ENCODE results near the gene AMPD2.

Gene AMPD2

DNA sequence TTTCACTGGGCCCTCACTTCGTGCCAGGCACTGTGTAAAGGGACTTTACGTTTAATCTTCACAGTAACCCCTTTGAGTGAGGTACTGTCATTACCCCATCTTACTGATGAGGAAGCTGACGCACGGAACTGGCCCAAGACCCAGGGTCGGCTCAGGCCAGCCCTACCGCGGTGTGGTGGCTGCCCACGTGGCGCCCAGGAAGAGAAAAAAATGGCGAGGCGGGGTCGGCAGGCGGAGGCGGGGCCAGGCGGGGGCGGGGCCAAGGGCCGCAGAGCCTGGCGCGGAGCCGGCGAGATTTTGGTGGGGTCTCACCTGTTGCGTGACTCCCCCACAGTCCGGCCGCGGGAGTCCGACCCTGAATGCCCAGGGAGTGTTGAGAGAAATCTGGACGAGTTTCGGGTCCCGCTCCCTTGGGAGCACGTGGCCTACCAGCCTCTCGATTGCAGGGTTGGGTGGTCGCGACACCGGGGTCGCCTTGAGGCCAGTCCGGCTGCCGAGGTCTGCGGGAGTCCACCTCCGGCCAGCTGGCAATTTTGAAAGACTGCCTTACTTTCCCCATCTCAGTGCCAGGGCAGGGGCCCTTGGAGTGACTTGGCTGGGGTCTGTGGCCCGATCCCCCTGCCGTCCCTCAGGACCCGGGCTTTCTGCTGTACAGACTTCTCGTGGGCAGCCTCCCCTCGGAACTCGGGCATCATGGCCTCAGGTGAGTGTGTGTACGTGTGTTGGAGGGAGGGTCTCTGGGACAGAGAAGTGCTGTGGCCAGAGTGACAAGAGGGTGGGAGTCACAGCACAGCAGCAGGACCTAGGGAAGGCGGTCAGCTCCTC is at the start of gene AMPD2, which contains the start of gene GNAT2:
Gene AMPD2, plus strand, starts transcription at position 262 of the 825 bp plus-strand sequence. CDS start 1,339 bp downstream, outside the sequence.
Gene GNAT2, minus strand, starts transcription at position 41 of the 825 bp plus-strand sequence. CDS start 6,746 bp downstream, outside the sequence.
- no peak for DNase-seq (ENCODE audit: low read depth, low spot score)
- ChIA-PET POLR2A (interaction anchor here (0.7 to 2.4 kb wide), 2 partner anchors 9 to 71 kb away, joined by 5 to 25 read pairs; partner anchors contain the start of gene GNAI3), CTCF (interaction anchor here (0.6 to 21.8 kb wide), 9 partner anchors 18 to 157 kb away, joined by 3 to 371 read pairs (median 5); partner anchors contain the start of genes GNAI3 and GPR61)
- H3K4me3 ChIP-seq (ENCODE audit: low read depth, low read length): peak within 1 kb of the TSS; percentile 90
- TF ChIP-seq, protein P1, sequence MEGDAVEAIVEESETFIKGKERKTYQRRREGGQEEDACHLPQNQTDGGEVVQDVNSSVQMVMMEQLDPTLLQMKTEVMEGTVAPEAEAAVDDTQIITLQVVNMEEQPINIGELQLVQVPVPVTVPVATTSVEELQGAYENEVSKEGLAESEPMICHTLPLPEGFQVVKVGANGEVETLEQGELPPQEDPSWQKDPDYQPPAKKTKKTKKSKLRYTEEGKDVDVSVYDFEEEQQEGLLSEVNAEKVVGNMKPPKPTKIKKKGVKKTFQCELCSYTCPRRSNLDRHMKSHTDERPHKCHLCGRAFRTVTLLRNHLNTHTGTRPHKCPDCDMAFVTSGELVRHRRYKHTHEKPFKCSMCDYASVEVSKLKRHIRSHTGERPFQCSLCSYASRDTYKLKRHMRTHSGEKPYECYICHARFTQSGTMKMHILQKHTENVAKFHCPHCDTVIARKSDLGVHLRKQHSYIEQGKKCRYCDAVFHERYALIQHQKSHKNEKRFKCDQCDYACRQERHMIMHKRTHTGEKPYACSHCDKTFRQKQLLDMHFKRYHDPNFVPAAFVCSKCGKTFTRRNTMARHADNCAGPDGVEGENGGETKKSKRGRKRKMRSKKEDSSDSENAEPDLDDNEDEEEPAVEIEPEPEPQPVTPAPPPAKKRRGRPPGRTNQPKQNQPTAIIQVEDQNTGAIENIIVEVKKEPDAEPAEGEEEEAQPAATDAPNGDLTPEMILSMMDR (IDR thresholded peaks at IDR 0.05; ENCODE audit: insufficient read depth, low read length, missing control alignments): no peak

DNA sequence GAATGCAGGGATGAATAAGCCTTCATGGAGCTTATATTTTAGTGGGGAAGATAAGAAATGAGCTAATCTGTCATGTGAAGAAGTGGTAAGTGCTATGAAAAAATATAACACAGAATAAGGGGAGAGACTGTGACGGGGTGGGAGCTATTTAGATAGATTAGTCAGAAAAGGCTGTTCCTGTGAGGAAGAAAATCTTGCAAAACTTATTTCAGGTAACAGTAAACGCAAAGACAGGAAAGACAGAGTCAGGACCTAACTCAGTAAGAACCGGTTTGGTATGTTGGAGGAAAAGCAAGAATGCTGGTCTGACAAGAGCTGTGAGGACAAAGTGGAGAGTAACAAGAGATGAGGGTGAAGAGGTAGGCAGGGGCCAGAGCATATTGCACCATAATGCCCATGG is 49.2 kb upstream of the AMPD2 start:
- TF ChIP-seq, protein P1 (IDR thresholded peaks at IDR 0.05; ENCODE audit: insufficient read depth, low read length, missing control alignments): no peak
- no peak for DNase-seq (ENCODE audit: low read depth, low spot score)
- CTCF ChIA-PET: interaction anchor here (0.6 to 4.0 kb wide), 6 partner anchors 12 to 70 kb away, joined by 3 to 15 read pairs (median 5); no protein-coding TSS in a partner anchor
- POLR2A ChIA-PET: interaction anchor here (0.6 to 2.4 kb wide), 3 partner anchors 14 to 414 kb away, joined by 3 to 6 read pairs (median 5); partner anchors contain the start of gene AHCYL1
- no peak overlapping the region for H3K4me3 ChIP-seq (ENCODE audit: low read depth, low read length)

DNA sequence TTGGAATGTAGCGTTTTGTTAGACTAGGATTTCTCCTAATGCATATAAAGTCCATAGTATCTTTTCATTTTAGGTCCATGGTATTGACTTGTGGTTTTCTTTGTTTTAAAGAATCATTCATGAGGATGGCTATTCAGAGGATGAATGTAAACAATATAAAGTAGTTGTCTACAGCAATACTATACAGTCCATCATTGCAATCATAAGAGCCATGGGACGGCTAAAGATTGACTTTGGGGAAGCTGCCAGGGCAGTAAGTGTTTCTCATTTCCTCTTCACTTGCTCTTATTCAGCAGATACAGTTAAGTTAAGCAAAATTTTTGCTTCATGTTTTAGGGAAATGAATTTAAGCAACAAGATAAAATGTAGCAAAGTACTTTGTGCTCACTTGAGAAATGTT is 45.9 kb upstream of the AMPD2 start:
- POLR2A ChIA-PET: no interaction called here
- H3K4me3 ChIP-seq (ENCODE audit: low read depth, low read length): no peak overlapping the region
- TF ChIP-seq, protein P1 (IDR thresholded peaks at IDR 0.05; ENCODE audit: insufficient read depth, low read length, missing control alignments): no peak
- CTCF ChIA-PET: interaction anchor here (1.0 to 1.4 kb wide), 2 partner anchors 10 to 14 kb away, joined by 4 read pairs; no protein-coding TSS in a partner anchor
- no peak for DNase-seq (ENCODE audit: low read depth, low spot score)

DNA sequence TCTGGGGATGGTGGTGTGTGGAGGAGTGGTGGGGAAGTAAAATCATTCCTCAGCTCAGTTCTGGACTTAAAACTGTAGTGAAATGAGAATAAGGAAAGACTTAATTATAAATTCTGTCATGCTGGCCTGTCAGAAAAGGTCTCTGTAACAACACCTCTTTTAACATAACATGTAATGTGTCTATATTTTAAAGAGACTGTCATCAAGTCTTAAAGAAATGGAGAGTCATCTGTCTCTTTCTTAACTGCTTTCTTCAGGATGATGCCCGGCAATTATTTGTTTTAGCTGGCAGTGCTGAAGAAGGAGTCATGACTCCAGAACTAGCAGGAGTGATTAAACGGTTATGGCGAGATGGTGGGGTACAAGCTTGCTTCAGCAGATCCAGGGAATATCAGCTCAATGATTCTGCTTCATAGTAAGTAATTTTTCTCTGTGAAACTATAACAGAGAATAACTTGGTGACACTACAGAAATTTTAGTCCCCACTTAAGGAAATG is 40.6 kb upstream of the AMPD2 start:
- POLR2A ChIA-PET: interaction anchor here (0.5 to 0.8 kb wide), 3 partner anchors 17 to 33 kb away, joined by 3 to 4 read pairs (median 3); partner anchors contain the start of gene GNAI3
- no peak overlapping the region for H3K4me3 ChIP-seq (ENCODE audit: low read depth, low read length)
- CTCF ChIA-PET: interaction anchor here (1.3 to 1.6 kb wide), 2 partner anchors 11 to 536 kb away, joined by 3 to 5 read pairs; no protein-coding TSS in a partner anchor
- no peak for DNase-seq (ENCODE audit: low read depth, low spot score)
- TF ChIP-seq, protein P1 (IDR thresholded peaks at IDR 0.05; ENCODE audit: insufficient read depth, low read length, missing control alignments): no peak

DNA sequence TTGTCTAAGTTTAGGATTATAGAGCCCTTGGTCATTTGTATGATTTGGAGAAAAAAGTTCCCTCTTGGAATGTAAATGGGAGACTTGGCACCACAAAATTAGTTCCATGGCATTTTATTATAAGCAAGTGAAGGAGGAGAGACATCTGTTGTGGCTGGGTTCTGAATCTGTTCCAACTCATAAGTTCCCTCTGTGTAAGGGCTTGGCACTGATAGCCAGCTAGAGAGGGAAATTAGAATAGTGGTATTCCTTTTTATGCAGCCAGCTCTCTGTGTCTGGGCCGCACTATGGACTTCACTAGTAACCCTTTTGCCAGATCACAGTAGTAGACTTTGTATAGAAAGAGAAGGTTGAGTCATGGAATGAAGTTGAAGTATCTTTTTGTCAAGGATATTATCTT is 40.1 kb upstream of the AMPD2 start:
- no peak for DNase-seq (ENCODE audit: low read depth, low spot score)
- TF ChIP-seq, protein P1 (IDR thresholded peaks at IDR 0.05; ENCODE audit: insufficient read depth, low read length, missing control alignments): no peak
- CTCF ChIA-PET: interaction anchor here (1.3 to 1.6 kb wide), 2 partner anchors 11 to 536 kb away, joined by 3 to 5 read pairs; no protein-coding TSS in a partner anchor
- POLR2A ChIA-PET: interaction anchor here (0.5 to 0.8 kb wide), 3 partner anchors 16 to 33 kb away, joined by 3 to 4 read pairs (median 3); partner anchors contain the start of gene GNAI3
- no peak overlapping the region for H3K4me3 ChIP-seq (ENCODE audit: low read depth, low read length)

Measured in AG04449 (cell line).